Fibroblast of mammary gland (primary cell): ENCODE data around the gene SPATA22.
"Not testable (repeated sequence)": the region's sequence is repeated elsewhere in the genome, so short reads cannot be mapped to it uniquely, and the experiment has no call there.

Source experiments
- DNase-seq: peaks from one replicate; pipeline ENCODE4 v3.0.0-alpha.2; 2010; ENCODE audit warnings: low read depth
- H3K4me3 ChIP-seq: 2 replicates; pipeline ENCODE4 v1.5.1; 2011; ENCODE audit warnings: low read depth, mild to moderate bottlenecking, low read length, moderate library complexity; ENCODE audit not compliant: control insufficient read depth
- TF ChIP-seq, protein P1 (sequence below): conservative IDR thresholded peaks from 2 replicates; pipeline ENCODE4 v1.5.1; 2011; ENCODE audit warnings: low read depth, low read length, inconsistent platforms; ENCODE audit not compliant: control insufficient read depth, insufficient read depth

The SPATA22 gene

DNA sequence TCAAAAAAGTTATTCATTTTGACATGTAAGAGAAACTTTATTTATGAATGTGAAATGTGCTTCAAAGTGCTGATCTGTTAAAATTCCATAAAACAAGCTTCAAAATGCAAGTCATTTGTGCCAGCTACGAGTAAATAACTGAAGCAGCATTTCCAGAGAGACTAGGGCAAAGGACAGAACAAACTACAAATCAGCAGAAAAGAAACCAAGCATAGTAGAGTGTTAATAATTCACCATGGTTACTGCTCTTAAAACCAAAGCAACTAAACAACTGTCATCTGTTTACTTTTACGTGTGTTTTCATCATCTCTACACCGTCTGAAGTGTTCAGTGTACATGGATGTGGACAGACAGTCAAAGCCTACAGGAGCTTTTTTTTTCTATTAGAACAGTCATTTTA lies 2.6 kb upstream of the SPATA22 start:
- peak; percentile 54 for DNase-seq
- H3K4me3 ChIP-seq = no peak overlapping the region

DNA sequence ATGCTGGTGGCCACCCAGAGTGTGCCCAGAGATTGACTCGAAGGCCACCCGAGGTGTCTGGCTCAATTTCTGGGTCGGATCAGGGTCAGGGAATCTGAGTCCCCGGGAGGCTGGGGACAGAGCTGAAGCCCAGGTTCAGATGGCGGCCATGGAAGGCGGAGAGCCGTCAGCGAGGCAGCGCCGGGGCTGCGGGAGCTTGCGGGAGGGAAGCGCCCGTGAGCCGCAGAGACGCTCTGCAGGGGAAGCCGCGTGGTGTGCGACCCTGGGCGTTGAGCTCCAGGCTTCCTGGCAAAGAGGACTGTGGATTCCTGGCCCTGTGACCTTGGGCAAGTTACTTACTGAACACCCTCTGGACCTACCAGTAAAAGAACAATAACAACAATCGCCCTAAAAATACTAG lies 518 bp upstream of the SPATA22 start:
- TF ChIP-seq, protein P1, sequence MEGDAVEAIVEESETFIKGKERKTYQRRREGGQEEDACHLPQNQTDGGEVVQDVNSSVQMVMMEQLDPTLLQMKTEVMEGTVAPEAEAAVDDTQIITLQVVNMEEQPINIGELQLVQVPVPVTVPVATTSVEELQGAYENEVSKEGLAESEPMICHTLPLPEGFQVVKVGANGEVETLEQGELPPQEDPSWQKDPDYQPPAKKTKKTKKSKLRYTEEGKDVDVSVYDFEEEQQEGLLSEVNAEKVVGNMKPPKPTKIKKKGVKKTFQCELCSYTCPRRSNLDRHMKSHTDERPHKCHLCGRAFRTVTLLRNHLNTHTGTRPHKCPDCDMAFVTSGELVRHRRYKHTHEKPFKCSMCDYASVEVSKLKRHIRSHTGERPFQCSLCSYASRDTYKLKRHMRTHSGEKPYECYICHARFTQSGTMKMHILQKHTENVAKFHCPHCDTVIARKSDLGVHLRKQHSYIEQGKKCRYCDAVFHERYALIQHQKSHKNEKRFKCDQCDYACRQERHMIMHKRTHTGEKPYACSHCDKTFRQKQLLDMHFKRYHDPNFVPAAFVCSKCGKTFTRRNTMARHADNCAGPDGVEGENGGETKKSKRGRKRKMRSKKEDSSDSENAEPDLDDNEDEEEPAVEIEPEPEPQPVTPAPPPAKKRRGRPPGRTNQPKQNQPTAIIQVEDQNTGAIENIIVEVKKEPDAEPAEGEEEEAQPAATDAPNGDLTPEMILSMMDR = no peak
- no peak for DNase-seq

More for the DNA sequence above, 2.6 kb upstream of the SPATA22 start:
- TF ChIP-seq, protein P1 = no peak

DNA sequence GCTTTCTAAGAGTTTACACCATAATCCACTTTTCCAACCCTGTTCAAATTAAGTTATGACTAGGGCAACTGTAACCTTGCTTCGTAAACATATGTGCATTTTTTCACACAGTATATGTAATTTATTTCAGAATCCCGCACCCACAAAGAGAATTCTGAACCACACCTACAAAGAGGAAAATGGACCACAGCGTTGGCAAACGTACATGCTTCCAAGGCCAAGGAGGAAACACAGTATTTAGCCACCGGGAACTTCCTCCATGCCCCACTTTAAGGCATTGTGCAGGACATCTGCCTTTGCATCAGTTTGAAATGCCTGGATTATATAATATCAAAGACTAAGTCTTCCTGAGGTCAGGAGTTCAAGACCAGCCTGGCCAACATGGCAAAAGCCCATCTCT lies 2.1 kb downstream of the SPATA22 start:
- TF ChIP-seq, protein P1 = no peak
- no peak overlapping the region for H3K4me3 ChIP-seq
- DNase-seq = no peak

More for the DNA sequence above, 518 bp upstream of the SPATA22 start:
- no peak overlapping the region for H3K4me3 ChIP-seq

DNA sequence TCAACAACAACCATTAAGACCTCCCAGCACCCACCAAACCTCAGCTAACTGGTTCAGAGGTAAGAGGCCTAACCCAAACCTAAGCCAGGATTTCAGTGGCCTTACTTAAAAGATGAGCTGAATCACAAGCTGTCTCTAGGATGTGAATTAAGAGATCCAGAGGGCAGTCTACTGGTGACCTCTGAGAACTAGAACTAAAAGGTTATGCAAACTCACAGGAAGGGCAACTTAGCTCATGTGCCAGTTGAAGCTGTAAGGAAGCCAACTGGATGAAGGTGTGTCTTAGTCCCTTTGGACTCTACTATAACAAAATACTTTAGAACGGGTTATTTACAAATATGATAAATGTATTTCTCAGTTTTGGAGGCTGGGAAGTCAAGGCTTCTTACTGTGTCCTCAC lies 5.3 kb downstream of the SPATA22 start:
- not testable (repeated sequence) for DNase-seq, H3K4me3 ChIP-seq

DNA sequence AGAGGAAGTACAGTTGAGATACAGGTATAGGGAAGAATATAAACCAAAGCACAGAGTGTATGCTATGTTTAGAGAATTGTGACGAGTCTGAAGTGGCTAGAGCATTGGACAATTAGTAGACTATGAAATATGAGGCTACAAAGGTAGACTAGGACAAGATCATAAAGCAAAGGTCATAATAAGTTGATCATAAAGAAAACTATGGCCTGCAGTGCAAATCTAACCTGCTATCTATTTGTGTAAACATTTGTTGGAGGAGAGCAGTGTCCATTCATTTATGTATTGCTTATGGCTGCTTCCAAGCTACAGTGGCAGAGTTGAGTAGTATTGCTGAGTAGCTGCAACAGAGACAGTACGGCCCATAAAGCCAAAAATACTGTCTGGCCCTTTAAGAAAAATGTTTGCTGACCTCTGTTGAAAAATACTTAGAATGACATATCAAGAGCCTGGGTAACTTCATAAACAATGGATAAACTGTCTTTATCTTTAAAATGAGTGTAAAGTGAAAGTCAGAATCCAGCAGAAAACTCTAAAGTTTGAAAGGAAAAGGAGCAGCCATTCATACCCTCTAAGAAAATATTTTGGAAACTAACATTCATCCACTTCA lies 23.5 kb downstream of the SPATA22 start:
- DNase-seq = no peak
- TF ChIP-seq, protein P1 = no peak
- no peak overlapping the region for H3K4me3 ChIP-seq

DNA sequence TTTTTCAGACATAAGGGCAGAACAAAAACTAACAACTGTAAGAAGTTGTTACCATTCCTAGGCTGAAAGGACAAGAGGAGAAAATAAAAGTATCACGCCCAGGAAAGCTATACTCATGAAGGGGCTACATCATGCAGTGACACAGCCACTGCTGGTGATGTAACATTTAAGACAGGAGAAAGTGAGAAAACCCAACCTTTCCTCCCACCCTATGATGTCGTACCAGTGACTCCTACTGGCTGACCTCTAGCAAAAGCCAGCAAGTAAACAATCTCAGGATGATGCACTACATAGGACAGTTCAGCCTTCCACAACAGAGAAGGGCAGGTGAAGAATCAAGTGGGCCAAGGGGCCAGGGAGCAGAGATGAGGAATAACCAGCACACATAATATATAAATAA lies 24.0 kb downstream of the SPATA22 start:
- TF ChIP-seq, protein P1 = no peak
- peak; percentile 30 for DNase-seq
- H3K4me3 ChIP-seq = no peak overlapping the region

DNA sequence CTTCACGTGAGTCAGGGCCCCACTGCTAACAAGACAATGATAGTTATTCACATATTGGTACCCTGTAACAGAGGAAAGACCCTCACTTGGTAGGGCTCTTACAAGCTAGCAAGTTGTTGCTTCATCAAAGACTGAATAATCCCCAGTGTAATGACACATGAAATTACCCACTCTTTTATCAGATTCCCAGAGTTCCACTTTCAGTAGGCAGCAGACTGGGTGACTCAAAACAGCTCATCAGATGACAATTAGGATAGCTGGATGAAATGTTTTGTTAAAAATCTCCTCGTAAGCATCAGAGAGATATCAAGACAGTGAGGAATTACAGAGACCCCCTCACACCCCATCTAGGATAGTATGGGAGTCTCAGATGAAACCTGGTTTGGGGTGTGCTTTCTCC lies 31.2 kb downstream of the SPATA22 start:
- TF ChIP-seq, protein P1 = no peak
- peak; percentile 17 for DNase-seq
- H3K4me3 ChIP-seq = no peak overlapping the region
